GM18502 (cell line): ENCODE results near the gene ACOT4.
"Not testable (repeated sequence)": the region's sequence is repeated elsewhere in the genome, so short reads cannot be mapped to it uniquely, and the experiment has no call there.

ENCODE experiments used
- ATAC-seq: cut with Tn5 transposase; IDR thresholded peaks from one replicate; pipeline ENCODE4 v1.9.1; 2021; ENCODE audit warnings: mild to moderate bottlenecking; ENCODE audit not compliant: unreplicated experiment, poor library complexity

ACOT4 gene

GRCh38 chr14:73576391-73576790 is 15.3 kb upstream of the ACOT4 start:
- ATAC-seq, result no peak

- not testable (repeated sequence) for ATAC-seq
These were observed 14.5 kb upstream of the ACOT4 start for GRCh38 chr14:73577214-73577613.

- not testable (repeated sequence) for ATAC-seq
These were observed 9.3 kb upstream of the ACOT4 start for GRCh38 chr14:73582102-73582979.

GRCh38 chr14:73588695-73589094 is 3.0 kb upstream of the ACOT4 start:
- no peak for ATAC-seq

GRCh38 chr14:73589116-73589515 is 2.6 kb upstream of the ACOT4 start:
- ATAC-seq, result no peak

- ATAC-seq, result not testable (repeated sequence)
These were observed 1.0 kb upstream of the ACOT4 start for GRCh38 chr14:73590673-73591004.

- no peak for ATAC-seq
These were observed 2.8 kb downstream of the ACOT4 start for GRCh38 chr14:73594491-73594890.

GRCh38 chr14:73599499-73599898 is 7.8 kb downstream of the ACOT4 start:
- no peak for ATAC-seq

- ATAC-seq, result no peak
These were observed 11.3 kb downstream of the ACOT4 start for GRCh38 chr14:73602994-73603393.

- no peak for ATAC-seq
These were observed 14.6 kb downstream of the ACOT4 start for GRCh38 chr14:73606271-73606670.

- ATAC-seq, result no peak
These were observed 15.6 kb downstream of the ACOT4 start for GRCh38 chr14:73607241-73607640.

GRCh38 chr14:73610687-73611086 is 19.0 kb downstream of the ACOT4 start:
- no peak for ATAC-seq

GRCh38 chr14:73612339-73613045 is 20.8 kb downstream of the ACOT4 start, which contains the start of gene ACOT6:
Gene ACOT6 (plus strand): TSS chr14:73612517. CDS start chr14:73612572, 55 bp downstream.
- peak; percentile 84 for ATAC-seq

- no peak for ATAC-seq
These were observed 21.3 kb downstream of the ACOT4 start for GRCh38 chr14:73613046-73613383.

- ATAC-seq, result no peak
These were observed 21.8 kb downstream of the ACOT4 start for GRCh38 chr14:73613419-73613963.

GRCh38 chr14:73616831-73617230 is 25.2 kb downstream of the ACOT4 start:
- no peak for ATAC-seq

- no peak for ATAC-seq
These were observed 27.9 kb downstream of the ACOT4 start for GRCh38 chr14:73619524-73619923.

GRCh38 chr14:73620268-73620667 is 28.6 kb downstream of the ACOT4 start:
- no peak for ATAC-seq

- no peak for ATAC-seq
These were observed 31.9 kb downstream of the ACOT4 start for GRCh38 chr14:73623504-73624054.

GRCh38 chr14:73625706-73626105 is 34.0 kb downstream of the ACOT4 start:
- no peak for ATAC-seq

GRCh38 chr14:73627151-73627558 is 35.5 kb downstream of the ACOT4 start:
- no peak for ATAC-seq
